ENCODE results near the gene PFDN5.
A peak's percentile ranks its signal among the peaks of the same experiment; 100 is the strongest.

PFDN5 gene

GRCh38 chr12:53255996-53256395 lies 39.3 kb upstream of the PFDN5 start:
- Histone ChIP-seq H3K36me3 (ENCODE audit: control insufficient read depth, insufficient read depth, low read length) (no peaks in the 10 kb centered on the region), H3K4me3 (replicated peaks; ENCODE audit: low read depth, low read length) (no peak overlapping the region), H3K27me3 (replicated peaks; ENCODE audit: control insufficient read depth, insufficient read depth, low read length) (no peaks in the 10 kb centered on the region)
- no peak for DNase-seq (ENCODE audit: extremely low read depth, insufficient read length)
- no peak for TF ChIP-seq CTCF (IDR thresholded peaks at IDR 0.05; ENCODE audit: insufficient read depth, low read length, poor library complexity, severe bottlenecking)

GRCh38 chr12:53258541-53259539 lies 36.5 kb upstream of the PFDN5 start:
- no peak for DNase-seq (ENCODE audit: extremely low read depth, insufficient read length)

GRCh38 chr12:53259891-53260290 lies 35.5 kb upstream of the PFDN5 start:
- Histone ChIP-seq H3K36me3 (ENCODE audit: control insufficient read depth, insufficient read depth, low read length) (no peaks in the 10 kb centered on the region), H3K4me3 (replicated peaks; ENCODE audit: low read depth, low read length) (no peak overlapping the region), H3K27me3 (replicated peaks; ENCODE audit: control insufficient read depth, insufficient read depth, low read length) (no peaks in the 10 kb centered on the region)
- DNase-seq (ENCODE audit: extremely low read depth, insufficient read length), result no peak
- TF ChIP-seq CTCF (IDR thresholded peaks at IDR 0.05; ENCODE audit: insufficient read depth, low read length, poor library complexity, severe bottlenecking), result no peak

More at GRCh38 chr12:53258541-53259539, 36.5 kb upstream of the PFDN5 start:
- no peak overlapping the region for H3K4me3 ChIP-seq (replicated peaks; ENCODE audit: low read depth, low read length)
- no peak for TF ChIP-seq CTCF (IDR thresholded peaks at IDR 0.05; ENCODE audit: insufficient read depth, low read length, poor library complexity, severe bottlenecking)
- no peaks in the 10 kb centered on the region for H3K27me3 ChIP-seq (replicated peaks; ENCODE audit: control insufficient read depth, insufficient read depth, low read length)
- H3K36me3 ChIP-seq (ENCODE audit: control insufficient read depth, insufficient read depth, low read length), result no peaks in the 10 kb centered on the region

- H3K4me3 ChIP-seq (replicated peaks; ENCODE audit: low read depth, low read length), result no peak overlapping the region
- peaks cover 10% of the 10 kb centered on the region for H3K36me3 ChIP-seq (ENCODE audit: control insufficient read depth, insufficient read depth, low read length)
- no peak for DNase-seq (ENCODE audit: extremely low read depth, insufficient read length)
- H3K27me3 ChIP-seq (replicated peaks; ENCODE audit: control insufficient read depth, insufficient read depth, low read length), result no peaks in the 10 kb centered on the region
- no peak for TF ChIP-seq CTCF (IDR thresholded peaks at IDR 0.05; ENCODE audit: insufficient read depth, low read length, poor library complexity, severe bottlenecking)
Measured at GRCh38 chr12:53265783-53266182, 29.6 kb upstream of the PFDN5 start.

GRCh38 chr12:53267306-53267998 lies 27.9 kb upstream of the PFDN5 start:
- Histone ChIP-seq H3K36me3 (ENCODE audit: control insufficient read depth, insufficient read depth, low read length) (peaks cover 12% of the 10 kb centered on the region), H3K4me3 (replicated peaks; ENCODE audit: low read depth, low read length) (peak overlapping the region; percentile 73), H3K27me3 (replicated peaks; ENCODE audit: control insufficient read depth, insufficient read depth, low read length) (no peaks in the 10 kb centered on the region)
- TF ChIP-seq CTCF (IDR thresholded peaks at IDR 0.05; ENCODE audit: insufficient read depth, low read length, poor library complexity, severe bottlenecking), result no peak
- DNase-seq (ENCODE audit: extremely low read depth, insufficient read length), result no peak
